GM19467 (cell line): Measurements from ENCODE around the gene EPHA6.
"Not testable (repeated sequence)": the region's sequence is repeated elsewhere in the genome, so short reads cannot be mapped to it uniquely, and the experiment has no call there.

Experiments
- ATAC-seq: cut with Tn5 transposase; IDR thresholded peaks from one replicate; pipeline ENCODE4 v1.9.1; 2021; ENCODE audit warnings: mild to moderate bottlenecking, moderate library complexity; ENCODE audit not compliant: unreplicated experiment

The EPHA6 gene

DNA sequence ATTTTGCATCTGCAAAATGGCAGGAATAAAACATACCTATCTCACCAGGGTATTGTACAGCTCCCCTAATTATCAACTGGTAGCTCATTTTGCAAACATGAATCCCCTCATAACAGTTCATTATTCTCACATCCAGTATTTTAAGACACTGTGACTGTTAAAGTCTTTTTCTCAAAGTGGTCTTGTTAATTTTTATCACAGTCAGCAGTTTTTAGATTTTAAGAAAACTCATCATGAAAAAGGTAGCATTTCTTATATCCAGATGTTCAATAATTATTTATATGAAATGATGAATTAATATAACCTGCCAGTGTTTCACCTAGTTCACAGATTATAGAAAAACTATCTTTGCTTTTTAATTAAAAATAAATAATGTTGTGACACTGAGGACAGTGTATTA lies 595.2 kb downstream of the EPHA6 start:
- ATAC-seq = no peak

DNA sequence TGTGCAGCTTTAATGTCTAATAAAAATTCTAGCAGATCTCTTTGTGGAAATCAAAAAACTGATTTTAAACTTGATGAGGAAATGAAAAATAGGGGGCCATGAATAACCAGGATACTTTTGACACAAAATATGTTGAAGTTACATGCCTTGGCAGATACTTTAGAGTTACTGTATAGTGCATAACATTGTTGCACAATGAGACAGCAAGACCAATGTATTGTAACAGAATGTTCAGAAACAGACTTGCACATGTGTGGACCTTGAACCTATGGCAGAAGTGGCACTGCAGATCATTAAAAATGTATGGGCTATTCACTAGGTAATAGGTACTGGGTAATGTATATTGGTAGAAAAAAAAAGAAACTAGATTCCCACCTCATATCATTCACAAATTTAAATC lies 607.2 kb downstream of the EPHA6 start:
- no peak for ATAC-seq

DNA sequence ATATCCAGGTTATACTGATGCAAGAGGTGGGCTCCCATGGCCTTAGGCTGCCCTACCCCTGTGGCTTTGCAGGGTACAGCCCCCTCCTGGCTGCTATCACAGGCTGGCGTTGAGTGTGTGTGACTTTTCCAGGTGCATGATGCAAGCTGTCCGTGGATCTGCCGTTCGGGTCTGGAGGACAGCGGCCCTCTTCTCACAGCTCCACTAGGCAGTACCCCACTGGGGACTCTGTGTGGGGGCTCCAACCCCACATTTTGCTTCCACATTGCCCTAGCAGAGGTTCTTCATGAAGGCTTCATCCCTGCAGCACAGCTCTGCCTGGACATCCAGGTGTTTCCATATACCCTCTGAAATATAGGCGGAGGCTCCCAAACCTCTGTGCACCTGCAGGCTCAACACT lies 610.6 kb downstream of the EPHA6 start:
- ATAC-seq = no peak

DNA sequence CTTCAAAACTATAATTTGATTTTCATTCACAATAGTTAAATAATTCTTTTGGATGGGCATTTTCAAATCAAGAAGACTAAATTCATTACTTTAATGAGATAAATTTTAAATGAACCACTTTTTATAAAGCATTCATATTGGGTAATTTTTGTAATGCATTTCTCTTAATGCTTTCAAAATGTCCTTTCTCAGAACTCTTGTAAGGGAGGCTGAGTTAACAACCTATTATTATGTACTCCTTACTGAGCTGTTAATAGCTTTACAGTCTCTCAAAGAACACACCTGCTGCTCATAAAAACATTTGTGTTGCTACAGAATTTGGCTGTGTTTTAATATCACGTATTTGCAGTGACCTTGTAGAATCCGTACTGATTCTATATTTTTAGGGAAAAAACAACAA lies 616.2 kb downstream of the EPHA6 start:
- ATAC-seq = no peak

DNA sequence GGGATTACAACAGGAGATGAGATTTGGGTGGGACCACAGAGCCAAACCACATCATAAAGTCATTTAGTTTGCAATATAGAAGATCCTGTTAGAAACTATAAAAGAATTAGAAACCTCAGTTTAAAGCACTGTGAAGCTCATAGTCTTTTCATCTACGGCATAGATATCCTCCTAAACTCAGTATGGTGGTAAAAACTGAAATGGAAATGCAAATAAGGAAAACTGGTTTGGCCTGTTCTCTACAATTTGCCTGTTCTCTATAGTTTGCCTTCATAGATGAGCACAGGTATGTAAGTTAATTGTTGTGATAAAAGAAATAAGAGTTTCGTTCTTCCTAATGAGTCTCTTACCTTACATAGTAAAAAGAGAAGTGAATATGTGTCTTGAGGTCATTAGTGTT lies 618.5 kb downstream of the EPHA6 start:
- ATAC-seq = no peak

DNA sequence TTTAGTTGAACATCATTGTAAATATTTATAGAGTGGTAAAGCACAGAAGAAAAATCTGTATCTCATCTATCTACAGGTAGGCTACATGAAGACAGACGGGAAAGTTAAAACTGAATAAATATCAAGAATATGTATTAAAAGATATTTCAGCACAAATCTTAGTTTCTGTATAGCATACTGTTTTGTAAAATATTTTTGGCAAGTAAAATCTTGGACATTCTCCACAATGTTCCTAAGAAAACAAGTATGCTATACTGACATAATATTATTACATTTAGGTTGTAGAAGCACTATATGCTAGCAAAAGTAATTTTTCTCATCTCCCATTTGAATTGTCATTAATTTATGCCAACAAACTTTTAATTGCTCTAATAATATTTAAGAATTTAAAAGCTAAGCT lies 623.7 kb downstream of the EPHA6 start:
- no peak for ATAC-seq

DNA sequence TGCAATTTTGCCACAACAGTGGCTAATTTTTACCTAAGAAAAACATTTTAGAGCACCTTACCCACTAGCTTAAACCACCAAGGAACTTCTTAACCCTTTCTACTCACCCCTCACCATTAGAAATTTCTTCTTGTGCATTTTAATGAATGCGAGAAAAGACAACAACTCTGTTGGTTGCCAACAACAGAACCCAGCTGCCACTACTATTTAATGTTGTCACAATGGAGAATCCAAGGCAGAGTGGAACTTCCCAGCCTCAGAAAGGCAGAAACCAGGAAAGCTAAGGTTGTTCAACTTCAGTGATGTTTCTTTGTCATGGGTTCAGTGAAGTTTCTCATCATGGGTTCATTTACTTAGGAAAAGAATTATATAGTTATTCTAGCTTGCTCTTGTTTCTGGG lies 625.0 kb downstream of the EPHA6 start:
- no peak for ATAC-seq

DNA sequence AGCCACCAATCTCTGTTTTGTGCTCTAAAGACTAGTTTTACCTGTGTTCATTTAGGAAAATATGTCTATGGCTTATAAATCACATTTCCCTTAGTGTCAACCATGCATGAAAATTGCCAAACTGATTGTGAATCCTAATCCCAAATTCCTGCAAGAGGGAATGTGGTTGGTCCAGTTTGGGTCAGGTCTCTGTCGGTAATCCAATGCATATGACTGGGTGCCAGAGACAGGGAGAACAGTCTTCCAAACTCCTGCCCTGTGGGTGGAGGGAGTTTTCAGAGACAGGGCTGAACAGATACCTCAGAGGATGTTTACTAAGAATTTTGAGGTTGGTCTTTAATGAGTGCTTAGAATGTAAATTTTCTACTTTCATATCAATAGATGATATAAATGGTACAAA lies 649.6 kb downstream of the EPHA6 start:
- no peak for ATAC-seq

DNA sequence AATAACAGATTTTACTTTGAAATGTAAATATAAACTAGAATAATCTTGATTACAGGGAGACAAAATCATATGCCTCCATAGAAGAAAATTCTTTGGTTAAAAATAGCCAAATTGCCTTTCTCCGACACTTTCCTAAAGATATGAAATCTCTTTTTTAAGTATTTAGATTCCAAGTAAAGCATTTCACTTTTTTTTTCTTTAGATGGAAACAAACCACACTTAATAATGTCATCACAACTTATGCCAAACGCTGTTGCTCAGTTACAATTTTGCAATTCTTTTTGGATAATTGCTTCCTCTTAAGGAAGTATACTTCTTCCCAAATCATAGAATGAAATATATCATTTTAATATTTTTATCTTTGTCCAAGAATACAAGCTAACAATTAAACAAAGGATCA lies 656.1 kb downstream of the EPHA6 start:
- no peak for ATAC-seq

DNA sequence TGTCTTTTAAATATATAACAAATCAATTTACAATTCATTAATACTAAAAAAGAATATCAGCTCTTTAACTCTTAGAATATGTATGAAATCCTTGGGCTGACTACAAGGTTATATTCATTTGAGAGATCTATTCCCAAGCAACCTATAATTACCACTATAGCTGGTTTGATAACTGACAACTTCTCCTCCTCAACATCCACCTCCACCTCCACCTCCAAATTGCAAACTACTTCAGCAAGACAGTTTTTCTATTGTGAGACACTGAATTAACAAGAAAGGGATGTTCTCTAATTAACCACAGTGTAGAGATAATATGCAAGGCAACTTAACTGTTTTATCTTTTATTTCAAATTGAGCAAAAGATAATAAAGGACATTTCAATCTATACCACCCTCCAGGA lies 665.3 kb downstream of the EPHA6 start:
- ATAC-seq = no peak

DNA sequence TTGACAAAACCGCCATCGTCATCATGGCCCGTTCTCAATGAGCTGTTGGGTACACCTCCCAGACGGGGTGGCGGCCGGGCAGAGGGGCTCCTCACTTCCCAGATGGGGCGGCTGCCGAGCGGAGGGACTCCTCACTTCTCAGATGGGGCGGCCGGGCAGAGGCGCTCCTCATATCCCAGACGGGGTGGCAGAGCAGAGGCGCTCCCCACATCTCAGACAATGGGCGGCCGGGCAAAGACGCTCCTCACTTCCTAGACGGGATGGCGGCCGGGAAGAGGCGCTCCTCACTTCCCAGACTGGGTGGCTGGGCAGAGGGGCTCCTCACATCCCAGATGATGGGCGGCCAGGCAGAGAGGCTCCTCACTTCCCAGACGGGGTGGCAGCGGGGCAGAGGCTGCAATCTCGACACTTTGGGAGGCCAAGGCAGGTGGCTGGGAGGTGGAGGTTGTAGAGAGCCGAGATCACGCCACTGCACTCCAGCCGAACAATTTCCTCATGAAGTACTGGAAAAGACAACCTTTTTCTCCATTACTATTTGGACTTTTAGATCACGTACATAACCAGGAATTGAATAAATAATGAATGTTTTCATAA lies 666.4 kb downstream of the EPHA6 start:
- ATAC-seq = not testable (repeated sequence)

DNA sequence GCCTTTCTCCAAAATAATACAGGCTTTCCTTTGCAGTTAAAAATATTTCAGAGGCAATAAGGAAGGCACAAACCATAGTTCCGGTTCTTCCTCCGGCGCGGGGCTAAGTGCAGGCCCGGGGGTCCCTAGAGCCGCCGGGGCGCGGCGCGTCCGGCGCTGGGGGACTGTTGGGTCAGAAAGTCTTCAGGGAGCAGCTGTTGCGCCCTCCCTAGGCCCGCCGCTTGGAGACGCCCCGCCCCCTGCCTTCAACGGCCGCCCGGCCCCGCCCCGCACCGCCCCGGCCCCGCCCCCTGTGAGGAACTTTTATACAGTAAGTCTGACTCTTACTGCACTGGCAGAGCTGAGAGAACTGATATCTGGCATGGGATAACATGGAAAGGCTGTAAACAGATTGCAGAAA lies 667.0 kb downstream of the EPHA6 start:
- no peak for ATAC-seq

DNA sequence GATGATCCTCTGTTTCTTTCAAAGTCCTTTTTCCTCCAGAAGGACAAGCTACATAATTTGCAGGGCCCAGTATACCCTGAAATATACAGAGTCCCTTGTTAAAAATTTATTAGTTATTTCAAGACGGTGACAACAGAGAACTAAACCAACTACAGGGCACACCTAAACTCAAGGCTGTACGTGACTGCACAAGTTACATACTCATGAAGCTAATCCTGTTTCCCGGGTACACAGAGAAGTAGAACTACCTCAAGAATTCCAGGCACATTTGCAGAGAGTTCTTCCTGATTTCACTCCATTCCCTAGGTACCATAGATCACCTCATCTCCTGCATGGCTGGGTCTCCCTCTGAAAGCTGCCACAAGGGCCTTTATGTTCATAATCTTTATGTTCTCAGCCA lies 670.8 kb downstream of the EPHA6 start:
- no peak for ATAC-seq

DNA sequence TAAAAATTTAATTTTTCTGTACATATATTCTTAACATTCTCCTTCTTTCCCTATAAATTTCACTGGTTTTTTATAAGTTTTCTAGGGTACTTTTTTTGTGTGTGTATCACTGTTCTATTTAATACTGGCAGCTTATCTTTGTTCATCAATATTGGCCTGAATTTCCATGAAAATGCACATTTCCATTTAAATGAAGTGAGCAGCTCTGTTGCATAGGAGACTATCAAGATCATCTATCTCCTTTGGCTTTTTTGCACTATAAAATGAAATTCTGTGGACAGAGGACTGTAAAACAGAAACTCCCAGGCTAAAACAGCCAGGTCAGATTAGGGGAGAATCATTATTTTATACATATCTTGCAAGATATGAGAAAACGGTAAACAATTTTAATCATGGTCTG lies 673.2 kb downstream of the EPHA6 start:
- ATAC-seq = no peak

DNA sequence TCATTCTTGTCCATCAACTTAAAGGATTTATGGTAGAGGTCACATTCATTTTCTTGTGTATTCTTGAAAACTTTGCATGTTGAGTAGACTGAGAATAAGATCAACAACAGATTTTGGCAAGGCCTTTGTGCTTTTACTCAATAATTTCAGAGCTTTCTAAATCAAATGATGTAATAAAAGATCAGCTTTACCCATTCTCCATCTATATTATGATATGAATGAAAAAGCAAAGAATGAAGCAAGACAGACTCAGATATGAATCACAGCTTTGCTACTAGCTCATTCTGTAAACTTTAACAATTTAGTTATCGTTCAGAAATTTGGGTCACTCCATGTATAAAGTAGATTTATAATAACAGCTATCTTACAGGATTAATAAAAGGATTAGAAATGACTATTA lies 674.3 kb downstream of the EPHA6 start:
- ATAC-seq = no peak

DNA sequence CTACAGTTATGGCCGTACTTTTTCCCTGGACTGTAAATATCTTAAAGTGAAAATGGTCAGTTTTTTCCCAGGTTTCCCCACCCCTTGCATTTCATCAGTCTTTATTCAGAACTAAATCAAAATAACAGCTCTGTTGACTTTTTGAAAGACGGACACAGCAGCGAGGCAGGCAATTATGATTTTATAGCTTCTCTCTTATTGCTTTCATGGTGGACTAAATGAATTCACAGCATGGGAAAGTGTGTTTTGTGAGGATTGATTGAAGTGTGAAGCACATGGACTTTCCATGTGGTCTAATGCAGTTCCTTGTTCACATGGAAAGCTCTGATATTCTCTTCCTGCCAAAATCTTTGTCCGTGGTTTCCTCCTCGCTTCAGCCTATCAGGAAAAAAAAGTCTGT lies 681.5 kb downstream of the EPHA6 start:
- ATAC-seq = no peak

DNA sequence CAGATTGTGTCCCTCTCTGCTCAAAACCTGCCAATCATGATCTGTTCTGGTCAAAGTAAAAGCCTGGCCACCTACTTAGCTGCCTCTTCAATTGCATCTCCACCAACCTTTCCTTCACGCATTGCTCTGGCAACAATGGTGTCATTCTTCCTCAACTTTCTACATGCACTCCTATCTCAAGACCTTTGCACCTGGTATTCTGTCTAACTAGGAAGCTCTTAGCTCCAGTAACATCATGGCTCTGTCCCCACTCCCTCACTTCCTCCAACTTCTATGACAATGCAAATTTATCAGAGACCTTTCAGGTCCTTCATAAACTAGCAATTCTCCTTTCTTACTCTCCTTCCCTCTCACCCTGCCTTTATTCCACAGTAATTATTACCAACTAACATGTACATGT lies 682.7 kb downstream of the EPHA6 start:
- no peak for ATAC-seq

DNA sequence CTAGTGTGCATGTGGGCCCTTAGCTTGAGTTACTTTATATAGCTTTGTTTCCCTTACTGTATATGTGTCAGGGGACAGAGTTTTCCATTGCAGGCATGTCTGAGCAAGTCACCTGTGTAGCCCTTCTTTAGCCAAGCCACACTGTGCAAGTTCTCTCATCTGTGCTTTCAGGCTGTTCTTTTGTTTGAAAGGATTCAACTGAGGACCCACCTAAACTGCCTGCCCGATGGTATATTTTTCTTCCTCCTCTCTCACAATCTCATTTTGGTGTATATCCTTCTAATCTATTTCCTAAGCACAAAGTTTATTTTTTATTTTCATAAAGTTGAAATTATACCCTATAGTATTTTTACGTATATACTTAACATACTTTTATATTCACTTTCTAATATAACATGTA lies 690.1 kb downstream of the EPHA6 start:
- no peak for ATAC-seq

DNA sequence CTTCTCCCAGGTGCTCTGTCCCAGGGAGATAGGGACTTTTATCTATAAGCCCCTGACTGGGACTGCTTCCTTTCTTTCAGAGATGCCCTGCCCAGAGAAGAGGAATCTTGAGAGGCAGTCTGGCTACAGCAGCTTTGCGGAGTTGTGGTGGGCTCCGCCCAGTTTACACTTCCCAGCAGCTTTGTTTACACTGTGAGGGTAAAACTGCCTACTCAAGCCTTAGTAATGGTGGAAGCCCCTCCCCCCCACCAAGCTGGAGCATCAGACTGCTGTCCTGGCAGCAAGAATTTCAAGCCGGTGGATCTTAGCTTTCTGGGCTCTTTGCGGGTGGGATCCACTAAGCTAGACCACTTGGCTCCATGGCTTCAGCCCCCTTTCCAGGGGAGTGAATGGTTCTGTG lies 696.4 kb downstream of the EPHA6 start:
- ATAC-seq = no peak

DNA sequence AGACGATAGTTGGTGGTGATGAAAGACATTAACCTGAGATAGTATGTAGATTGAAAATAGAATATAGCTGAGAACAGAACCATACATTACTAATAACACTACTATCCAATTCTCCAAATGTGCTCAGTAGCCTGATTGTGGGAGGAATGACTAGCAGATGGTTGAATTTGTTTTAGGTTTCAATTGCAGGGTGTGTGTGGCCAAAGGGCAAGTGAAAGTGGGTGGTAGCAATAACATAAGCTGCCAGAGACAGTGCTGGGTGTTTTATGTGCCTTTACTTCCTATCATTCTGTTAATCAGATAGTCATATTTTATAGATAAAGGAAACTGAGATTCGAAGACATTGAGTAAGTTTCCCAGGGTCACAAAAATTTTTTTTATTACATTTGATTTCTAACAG lies 700.7 kb downstream of the EPHA6 start:
- no peak for ATAC-seq

DNA sequence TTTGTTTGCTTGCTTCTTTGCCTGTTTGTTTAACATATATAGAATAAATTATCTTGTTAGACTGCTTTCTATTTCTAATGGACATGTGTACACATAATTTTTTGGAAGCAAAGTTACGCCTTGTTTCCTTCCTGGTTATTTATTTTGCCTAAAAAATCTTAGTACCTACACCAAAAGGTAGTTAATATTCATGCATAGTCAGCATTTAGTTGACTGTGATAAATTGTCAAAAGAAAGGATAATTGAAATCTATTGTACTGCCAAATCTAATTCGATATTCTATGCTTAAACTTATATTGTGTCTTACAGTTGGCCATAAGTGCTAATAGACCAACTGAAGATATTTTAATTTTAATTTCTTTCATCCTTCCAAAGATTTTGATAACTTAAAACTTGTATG lies 716.3 kb downstream of the EPHA6 start:
- no peak for ATAC-seq

DNA sequence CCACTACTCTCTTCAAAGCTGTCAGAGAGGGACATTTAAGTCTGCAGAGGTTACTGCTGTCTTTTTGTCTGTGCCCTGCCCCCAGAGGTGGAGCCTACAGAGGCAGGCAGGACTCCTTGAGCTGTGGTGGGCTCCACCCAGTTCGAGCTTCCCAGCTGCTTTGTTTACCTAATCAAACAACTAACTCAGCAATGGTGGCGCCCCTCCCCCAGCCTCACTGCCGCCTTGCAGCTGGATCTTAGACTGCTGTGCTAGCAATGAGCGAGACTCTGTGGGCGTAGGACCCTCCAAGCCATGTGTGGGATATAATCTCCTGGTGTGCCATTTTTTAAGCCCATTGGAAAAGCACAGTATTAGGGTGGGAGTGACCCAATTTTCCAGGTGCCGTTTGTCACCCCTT lies 733.2 kb downstream of the EPHA6 start:
- not testable (repeated sequence) for ATAC-seq

DNA sequence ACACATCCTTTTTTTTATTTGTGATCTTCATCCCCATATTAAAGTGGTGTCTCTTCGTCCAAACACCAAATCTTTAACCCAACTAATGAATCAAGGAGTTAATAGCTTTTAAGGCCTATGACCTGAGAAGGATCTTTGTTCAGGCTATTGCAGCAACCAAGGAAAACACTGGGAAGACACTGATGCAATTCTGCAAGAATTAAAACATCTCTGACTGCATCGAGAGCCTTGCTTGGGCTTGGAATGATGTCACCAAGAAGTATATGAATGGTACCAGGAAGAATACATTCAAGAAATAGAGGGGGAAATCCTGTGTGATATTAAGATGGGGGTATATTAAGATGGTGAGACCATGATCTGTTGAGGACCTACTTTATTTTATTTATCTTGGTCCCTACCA lies 736.0 kb downstream of the EPHA6 start:
- ATAC-seq = no peak

DNA sequence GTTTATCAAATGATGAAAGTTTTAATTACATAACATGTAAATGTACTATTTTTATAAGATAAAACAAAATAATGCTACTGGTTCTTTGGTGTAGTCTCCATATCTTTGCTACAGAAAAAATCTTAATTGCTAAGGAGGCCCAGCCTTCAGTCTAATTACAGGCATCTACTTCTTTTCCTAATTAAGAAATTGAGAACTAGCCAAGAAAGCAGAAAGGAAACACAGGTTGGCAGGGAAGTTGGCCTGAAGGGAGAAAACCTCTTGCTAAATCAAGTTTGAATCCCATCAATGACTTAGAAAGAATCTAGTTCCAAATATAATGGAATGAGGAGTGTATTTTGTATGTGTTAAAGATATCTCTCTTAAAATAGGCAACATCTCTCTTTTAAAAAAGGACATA lies 737.8 kb downstream of the EPHA6 start:
- no peak for ATAC-seq
